GM10266 (cell line): ENCODE data around the gene TAS2R8.
"Not testable (repeated sequence)": the region's sequence is repeated elsewhere in the genome, so short reads cannot be mapped to it uniquely, and the experiment has no call there.

Experiments
- DNase-seq: peaks from one replicate; pipeline ENCODE4 v3.0.0; 2012; ENCODE audit errors: extremely low spot score
- CTCF ChIP-seq: IDR thresholded peaks from 2 replicates; pipeline ENCODE4 v1.5.1; 2012; ENCODE audit warnings: mild to moderate bottlenecking, low read depth; ENCODE audit not compliant: control insufficient read depth, insufficient read depth; ENCODE audit errors: missing control alignments

Gene TAS2R8

GRCh38 chr12:10801741-10802140 lies 5.3 kb downstream of the TAS2R8 start:
- TF ChIP-seq CTCF, result no peak
- DNase-seq, result no peak

- no peak for DNase-seq
- no peak for TF ChIP-seq CTCF
Measured at GRCh38 chr12:10794222-10794621, 12.9 kb downstream of the TAS2R8 start.

- DNase-seq, result not testable (repeated sequence)
Measured at GRCh38 chr12:10791769-10792168, 15.3 kb downstream of the TAS2R8 start.

- TF ChIP-seq CTCF, result no peak
- no peak for DNase-seq
Measured at GRCh38 chr12:10783252-10783651, 23.8 kb downstream of the TAS2R8 start.

- no peak for DNase-seq
Measured at GRCh38 chr12:10779103-10779502, 28.0 kb downstream of the TAS2R8 start.

GRCh38 chr12:10771132-10771733 lies 35.9 kb downstream of the TAS2R8 start:
- TF ChIP-seq CTCF, result peak; percentile 52
- peak; percentile 11 for DNase-seq

More at GRCh38 chr12:10779103-10779502, 28.0 kb downstream of the TAS2R8 start:
- TF ChIP-seq CTCF, result no peak

GRCh38 chr12:10759657-10760056 lies 47.4 kb downstream of the TAS2R8 start:
- no peak for DNase-seq
- no peak for TF ChIP-seq CTCF

- DNase-seq, result no peak
- no peak for TF ChIP-seq CTCF
Measured at GRCh38 chr12:10756194-10756593, 50.9 kb downstream of the TAS2R8 start.
